Dendritic cell treated with granulocyte-macrophage colony-stimulating factor and Interleukin-4, amounts not matched to agents 40 ng/mL and 50 ng/mL, for 4 days (primary cell): ENCODE results near the gene MAPKAP1.
"Not testable (repeated sequence)": the region's sequence is repeated elsewhere in the genome, so short reads cannot be mapped to it uniquely, and the experiment has no call there.

ENCODE experiments used
- H3K27ac Mint-ChIP-seq: one replicate; pipeline ENCODE4 v1.8.0; 2022; ENCODE audit warnings: mild to moderate bottlenecking, mixed read lengths
- H3K27me3 Mint-ChIP-seq: one replicate; pipeline ENCODE4 v1.8.0; 2022; ENCODE audit warnings: mild to moderate bottlenecking, mixed read lengths
- H3K36me3 Mint-ChIP-seq: one replicate; pipeline ENCODE4 v1.8.0; 2022; ENCODE audit warnings: low read depth, mixed read lengths
- H3K4me1 Mint-ChIP-seq: one replicate; pipeline ENCODE4 v1.8.0; 2022; ENCODE audit warnings: low read depth, mixed read lengths
- H3K4me3 Mint-ChIP-seq: one replicate; pipeline ENCODE4 v1.8.0; 2022; ENCODE audit warnings: mild to moderate bottlenecking, moderate library complexity, mixed read lengths
- H3K9me3 Mint-ChIP-seq: one replicate; pipeline ENCODE4 v1.8.0; 2022; ENCODE audit warnings: mixed read lengths
- intact Hi-C: fragments of 100-400 bp; cut with micrococcal nuclease; formaldehyde crosslinking; loops from one replicate; pipeline ENCODE4 v1.15.0; 2022

Gene MAPKAP1

DNA sequence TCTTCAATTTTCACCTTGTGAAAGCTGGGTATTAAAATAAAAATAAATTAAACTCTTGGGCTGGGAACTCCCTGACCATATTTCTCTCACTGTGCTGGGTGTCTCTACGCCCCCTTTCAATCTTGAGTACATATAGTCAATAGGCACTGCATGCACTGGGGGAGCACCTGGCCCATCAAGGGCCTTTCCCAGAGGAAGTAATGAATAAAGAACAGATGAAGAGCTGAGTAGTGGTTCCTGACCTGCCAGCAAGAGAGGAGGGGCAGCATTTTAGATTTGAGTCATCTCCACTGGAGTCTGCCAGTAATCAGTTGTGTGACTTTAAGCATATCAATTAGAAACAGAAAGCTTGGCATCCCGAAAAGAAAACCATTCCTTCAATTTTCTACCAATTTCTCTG is 6.2 kb downstream of the MAPKAP1 start:
- peaks cover 39% of the 10 kb centered on the region for H3K4me1 Mint-ChIP-seq

GRCh38 chr9:125699870-125700269 is 7.1 kb downstream of the MAPKAP1 start:
- Mint-ChIP-seq H3K4me3 (no peak overlapping the region), H3K36me3 (peaks cover 30% of the 10 kb centered on the region), H3K9me3 (no peaks in the 10 kb centered on the region), H3K27me3 (no peaks in the 10 kb centered on the region), H3K27ac (no peak overlapping the region), H3K4me1 (peaks cover 31% of the 10 kb centered on the region)
- intact Hi-C loops = loop anchor here (10.0 kb wide), 1 partner anchor 65 kb away; no protein-coding TSS in a partner anchor

More for the DNA sequence above, 6.2 kb downstream of the MAPKAP1 start:
- H3K27me3 Mint-ChIP-seq = no peaks in the 10 kb centered on the region
- peaks cover 36% of the 10 kb centered on the region for H3K36me3 Mint-ChIP-seq
- no peak overlapping the region for H3K4me3 Mint-ChIP-seq
- no peaks in the 10 kb centered on the region for H3K9me3 Mint-ChIP-seq
- no peak overlapping the region for H3K27ac Mint-ChIP-seq
- intact Hi-C loops = loop anchor here (10.0 kb wide), 1 partner anchor 66 kb away; no protein-coding TSS in a partner anchor

- Mint-ChIP-seq H3K27ac (peak overlapping the region; percentile 2), H3K4me3 (peak overlapping the region; percentile 9), H3K27me3 (no peaks in the 10 kb centered on the region), H3K4me1 (peaks cover 24% of the 10 kb centered on the region), H3K9me3 (no peaks in the 10 kb centered on the region), H3K36me3 (peaks cover 17% of the 10 kb centered on the region)
- intact Hi-C loops = no loop called here
Measured at GRCh38 chr9:125696106-125696647, 10.8 kb downstream of the MAPKAP1 start.

- H3K4me3 Mint-ChIP-seq, H3K9me3 Mint-ChIP-seq, H3K27me3 Mint-ChIP-seq, intact Hi-C loops, H3K27ac Mint-ChIP-seq: not testable (repeated sequence)
- H3K4me1 Mint-ChIP-seq = peaks cover 30% of the 10 kb centered on the region
- peaks cover 22% of the 10 kb centered on the region for H3K36me3 Mint-ChIP-seq
Measured at GRCh38 chr9:125695548-125695947, 11.5 kb downstream of the MAPKAP1 start.

- H3K27ac Mint-ChIP-seq = no peak overlapping the region
- no peak overlapping the region for H3K4me3 Mint-ChIP-seq
- no peaks in the 10 kb centered on the region for H3K27me3 Mint-ChIP-seq
- H3K36me3 Mint-ChIP-seq = peaks cover 22% of the 10 kb centered on the region
- H3K9me3 Mint-ChIP-seq = no peaks in the 10 kb centered on the region
- intact Hi-C loops = no loop called here
- H3K4me1 Mint-ChIP-seq = peaks cover 41% of the 10 kb centered on the region
Measured at GRCh38 chr9:125694478-125694877, 12.5 kb downstream of the MAPKAP1 start.

- H3K9me3 Mint-ChIP-seq, H3K27ac Mint-ChIP-seq, intact Hi-C loops, H3K4me3 Mint-ChIP-seq, H3K27me3 Mint-ChIP-seq: not testable (repeated sequence)
- Mint-ChIP-seq H3K4me1 (peaks cover 43% of the 10 kb centered on the region), H3K36me3 (peaks cover 22% of the 10 kb centered on the region)
Measured at GRCh38 chr9:125693492-125693891, 13.5 kb downstream of the MAPKAP1 start.

GRCh38 chr9:125691869-125692268 is 15.1 kb downstream of the MAPKAP1 start:
- Mint-ChIP-seq H3K4me3 (no peak overlapping the region), H3K9me3 (no peaks in the 10 kb centered on the region), H3K27me3 (no peaks in the 10 kb centered on the region), H3K27ac (peak overlapping the region; percentile 43), H3K36me3 (peaks cover 21% of the 10 kb centered on the region), H3K4me1 (peaks cover 43% of the 10 kb centered on the region)
- intact Hi-C loops = no loop called here

- Mint-ChIP-seq H3K9me3 (no peaks in the 10 kb centered on the region), H3K27me3 (no peaks in the 10 kb centered on the region), H3K27ac (peak overlapping the region; percentile 43), H3K36me3 (peaks cover 12% of the 10 kb centered on the region), H3K4me3 (peak overlapping the region; percentile 26), H3K4me1 (peaks cover 31% of the 10 kb centered on the region)
- intact Hi-C loops = no loop called here
Measured at GRCh38 chr9:125690679-125691078, 16.3 kb downstream of the MAPKAP1 start.

DNA sequence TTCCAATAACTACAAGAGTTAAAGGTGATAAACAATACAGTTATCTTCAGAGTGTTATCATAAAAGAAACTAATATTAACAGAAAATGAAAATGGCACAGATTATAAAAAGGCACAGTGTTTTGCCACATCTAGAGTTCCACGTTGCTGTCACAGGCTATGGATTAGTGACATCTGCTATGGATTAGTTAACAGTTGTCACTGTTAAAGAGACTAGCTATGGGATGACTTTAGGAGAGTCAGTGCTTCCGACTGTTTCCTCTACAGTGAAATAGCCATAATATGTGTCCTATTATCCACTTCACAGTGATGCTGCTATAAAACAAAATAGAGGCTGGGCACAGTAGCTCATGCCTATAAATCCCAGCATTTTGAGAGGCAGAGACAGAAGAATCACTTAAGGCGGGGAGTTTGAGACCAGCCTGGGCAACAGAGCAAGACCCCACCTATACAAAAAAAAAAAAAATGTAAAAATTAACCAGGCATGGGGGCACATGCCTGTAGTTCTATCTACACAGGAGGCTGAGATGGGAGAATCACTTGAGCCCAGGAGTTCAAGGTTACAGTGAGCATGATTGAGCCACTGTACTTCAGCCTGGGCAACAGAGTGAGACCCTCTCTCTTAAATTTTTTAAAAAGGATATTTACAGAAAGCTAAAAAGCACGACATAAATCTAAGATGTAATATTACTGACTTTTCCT is 19.7 kb downstream of the MAPKAP1 start:
- H3K4me1 Mint-ChIP-seq = peaks cover 40% of the 10 kb centered on the region
- H3K27me3 Mint-ChIP-seq = no peaks in the 10 kb centered on the region
- peaks cover 31% of the 10 kb centered on the region for H3K36me3 Mint-ChIP-seq
- intact Hi-C loops = no loop called here
- H3K9me3 Mint-ChIP-seq = no peaks in the 10 kb centered on the region
- no peak overlapping the region for H3K27ac Mint-ChIP-seq
- H3K4me3 Mint-ChIP-seq = no peak overlapping the region

GRCh38 chr9:125685167-125685566 is 21.8 kb downstream of the MAPKAP1 start:
- peaks cover 30% of the 10 kb centered on the region for H3K36me3 Mint-ChIP-seq
- H3K27ac Mint-ChIP-seq = no peak overlapping the region
- no peak overlapping the region for H3K4me3 Mint-ChIP-seq
- peaks cover 28% of the 10 kb centered on the region for H3K4me1 Mint-ChIP-seq
- intact Hi-C loops = no loop called here
- no peaks in the 10 kb centered on the region for H3K9me3 Mint-ChIP-seq
- H3K27me3 Mint-ChIP-seq = no peaks in the 10 kb centered on the region

GRCh38 chr9:125683486-125683885 is 23.5 kb downstream of the MAPKAP1 start:
- no peaks in the 10 kb centered on the region for H3K27me3 Mint-ChIP-seq
- peaks cover 24% of the 10 kb centered on the region for H3K4me1 Mint-ChIP-seq
- H3K4me3 Mint-ChIP-seq = no peak overlapping the region
- intact Hi-C loops = no loop called here
- peaks cover 30% of the 10 kb centered on the region for H3K36me3 Mint-ChIP-seq
- no peak overlapping the region for H3K27ac Mint-ChIP-seq
- H3K9me3 Mint-ChIP-seq = no peaks in the 10 kb centered on the region

DNA sequence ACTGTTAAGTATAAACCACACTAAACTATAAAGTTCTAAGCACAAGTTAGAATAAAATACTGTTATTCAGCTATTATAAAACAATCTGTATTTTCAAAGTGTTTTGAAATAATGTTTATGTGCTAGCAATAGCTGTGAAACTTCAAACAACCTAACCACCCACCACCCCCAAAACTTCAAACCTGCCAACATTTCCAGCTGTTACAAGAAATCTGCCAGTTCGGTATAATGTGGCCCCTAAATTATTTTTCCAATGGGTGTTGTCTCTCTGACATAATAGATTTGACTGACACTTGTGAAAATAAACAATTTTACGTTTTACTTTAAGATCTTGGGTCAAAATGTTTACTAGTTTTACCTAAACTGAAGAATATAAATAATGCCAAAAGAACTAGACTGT is 24.7 kb downstream of the MAPKAP1 start:
- Mint-ChIP-seq H3K4me3 (no peak overlapping the region), H3K4me1 (peaks cover 24% of the 10 kb centered on the region), H3K27ac (no peak overlapping the region), H3K36me3 (peaks cover 30% of the 10 kb centered on the region), H3K9me3 (no peaks in the 10 kb centered on the region), H3K27me3 (no peaks in the 10 kb centered on the region)
- intact Hi-C loops = no loop called here

DNA sequence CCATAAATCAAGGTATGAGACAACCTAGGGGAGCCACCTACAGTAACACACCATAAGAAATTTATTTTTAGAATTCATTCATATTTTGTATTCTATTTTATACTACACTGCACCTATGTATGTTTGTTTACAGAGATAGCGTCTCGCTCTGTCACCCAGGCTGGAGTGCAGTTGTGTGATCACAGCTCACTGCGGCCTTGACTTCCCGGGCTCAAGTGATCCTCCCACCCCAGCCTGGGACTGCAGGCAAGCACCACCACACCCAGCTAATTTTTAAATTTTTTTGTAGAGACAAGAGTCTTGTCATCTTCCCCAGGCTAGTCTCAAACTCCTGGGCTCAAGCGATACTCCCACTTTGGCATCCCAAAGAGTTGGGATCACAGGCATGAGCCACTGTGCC is 25.4 kb downstream of the MAPKAP1 start:
- Mint-ChIP-seq H3K27ac (no peak overlapping the region), H3K9me3 (no peaks in the 10 kb centered on the region), H3K4me3 (no peak overlapping the region), H3K4me1 (peaks cover 24% of the 10 kb centered on the region), H3K27me3 (no peaks in the 10 kb centered on the region), H3K36me3 (peaks cover 35% of the 10 kb centered on the region)
- intact Hi-C loops = no loop called here

- intact Hi-C loops = no loop called here
Measured at GRCh38 chr9:125681086-125681622, 25.9 kb downstream of the MAPKAP1 start.

More at GRCh38 chr9:125681086-125681622, 25.9 kb downstream of the MAPKAP1 start:
- H3K36me3 Mint-ChIP-seq = peaks cover 35% of the 10 kb centered on the region
- H3K4me3 Mint-ChIP-seq = no peak overlapping the region
- H3K4me1 Mint-ChIP-seq = peaks cover 24% of the 10 kb centered on the region
- H3K27me3 Mint-ChIP-seq = no peaks in the 10 kb centered on the region
- H3K27ac Mint-ChIP-seq = no peak overlapping the region
- H3K9me3 Mint-ChIP-seq = no peaks in the 10 kb centered on the region
